Upper lobe of right lung (tissue), 1 donor: Measurements from ENCODE around the gene EPB41L2. TPM values are rescaled to one million over a fixed set of nuclear protein-coding genes. Genes with fewer than 3 reads are reported as not detected.

Experiments
- ATAC-seq: fragments of 200-7000 bp; cut with Tn5 transposase; one replicate; pipeline ENCODE4 v1.9.1; 2020; ENCODE audit warnings: mild to moderate bottlenecking, moderate library complexity
- DNase-seq: peaks from one replicate; pipeline ENCODE4 v3.0.0-alpha.2; 2020
- H3K27ac ChIP-seq: fragments of 200-600 bp; one replicate; pipeline ENCODE4 v1.8.0; 2022
- H3K27me3 ChIP-seq: fragments of 200-600 bp; one replicate; pipeline ENCODE4 v1.8.0; 2022; ENCODE audit warnings: mild to moderate bottlenecking
- H3K36me3 ChIP-seq: fragments of 200-600 bp; one replicate; pipeline ENCODE4 v1.8.0; 2022
- H3K4me1 ChIP-seq: fragments of 200-600 bp; one replicate; pipeline ENCODE4 v1.8.0; 2022
- H3K4me3 ChIP-seq: fragments of 200-600 bp; one replicate; pipeline ENCODE4 v1.8.0; 2022; ENCODE audit warnings: mild to moderate bottlenecking
- H3K9me3 ChIP-seq: fragments of 200-600 bp; one replicate; pipeline ENCODE4 v1.8.0; 2022
- intact Hi-C: fragments of 100-400 bp; cut with DNase I; formaldehyde crosslinking; loops from one replicate; pipeline ENCODE4 v1.11.0; 2022
- total RNA-seq: library from RNA; stranded (reverse); fragmentation: NEBNext Ultra II Directional; extraction: Animal tissue kit (Norgen Biotek cat#: 25700); gene quantifications from one replicate; pipeline ENCODE4 v1.2.1, GENCODE V29; 2021
- TF ChIP-seq, protein P1 (sequence below): fragments of 200-600 bp; IDR thresholded peaks from one replicate; pipeline ENCODE4 v1.8.0; 2022; ENCODE audit warnings: antibody characterized with exemption
- donor health status: DM: no; HTN: yes; CAD: no; lungs with severe emphysema.

EPB41L2 gene
- total RNA-seq, 1 donor from 2014 or later = 174 TPM

DNA sequence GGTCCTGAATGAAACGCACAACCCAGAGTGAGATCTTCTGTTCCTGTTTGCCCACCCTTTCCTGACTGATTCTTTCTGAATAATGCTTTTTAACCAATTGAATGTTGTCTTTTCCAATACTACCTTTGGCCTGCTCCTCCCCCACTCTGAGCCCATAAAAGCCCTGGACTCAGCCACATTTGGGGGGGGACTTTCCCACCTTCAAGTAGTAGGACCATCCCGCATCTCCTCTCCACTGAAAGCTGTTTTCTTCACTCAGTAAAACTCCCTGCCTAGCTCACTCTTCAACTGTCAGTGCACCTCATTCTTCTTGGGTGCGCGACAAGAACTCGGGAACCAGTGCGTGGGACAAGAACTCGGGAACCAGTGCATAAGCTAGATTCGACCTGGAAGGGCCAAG is 77.9 kb downstream of the EPB41L2 start:
- Histone ChIP-seq H3K27me3 (no peaks in the 10 kb centered on the region), H3K27ac (no peak overlapping the region), H3K36me3 (no peaks in the 10 kb centered on the region), H3K4me1 (peaks cover 11% of the 10 kb centered on the region), H3K4me3 (no peak overlapping the region), H3K9me3 (no peaks in the 10 kb centered on the region)
- ATAC-seq (no peak), DNase-seq (no peak)
- TF ChIP-seq, protein P1, sequence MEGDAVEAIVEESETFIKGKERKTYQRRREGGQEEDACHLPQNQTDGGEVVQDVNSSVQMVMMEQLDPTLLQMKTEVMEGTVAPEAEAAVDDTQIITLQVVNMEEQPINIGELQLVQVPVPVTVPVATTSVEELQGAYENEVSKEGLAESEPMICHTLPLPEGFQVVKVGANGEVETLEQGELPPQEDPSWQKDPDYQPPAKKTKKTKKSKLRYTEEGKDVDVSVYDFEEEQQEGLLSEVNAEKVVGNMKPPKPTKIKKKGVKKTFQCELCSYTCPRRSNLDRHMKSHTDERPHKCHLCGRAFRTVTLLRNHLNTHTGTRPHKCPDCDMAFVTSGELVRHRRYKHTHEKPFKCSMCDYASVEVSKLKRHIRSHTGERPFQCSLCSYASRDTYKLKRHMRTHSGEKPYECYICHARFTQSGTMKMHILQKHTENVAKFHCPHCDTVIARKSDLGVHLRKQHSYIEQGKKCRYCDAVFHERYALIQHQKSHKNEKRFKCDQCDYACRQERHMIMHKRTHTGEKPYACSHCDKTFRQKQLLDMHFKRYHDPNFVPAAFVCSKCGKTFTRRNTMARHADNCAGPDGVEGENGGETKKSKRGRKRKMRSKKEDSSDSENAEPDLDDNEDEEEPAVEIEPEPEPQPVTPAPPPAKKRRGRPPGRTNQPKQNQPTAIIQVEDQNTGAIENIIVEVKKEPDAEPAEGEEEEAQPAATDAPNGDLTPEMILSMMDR = no peak
- intact Hi-C loops = no loop called here

DNA sequence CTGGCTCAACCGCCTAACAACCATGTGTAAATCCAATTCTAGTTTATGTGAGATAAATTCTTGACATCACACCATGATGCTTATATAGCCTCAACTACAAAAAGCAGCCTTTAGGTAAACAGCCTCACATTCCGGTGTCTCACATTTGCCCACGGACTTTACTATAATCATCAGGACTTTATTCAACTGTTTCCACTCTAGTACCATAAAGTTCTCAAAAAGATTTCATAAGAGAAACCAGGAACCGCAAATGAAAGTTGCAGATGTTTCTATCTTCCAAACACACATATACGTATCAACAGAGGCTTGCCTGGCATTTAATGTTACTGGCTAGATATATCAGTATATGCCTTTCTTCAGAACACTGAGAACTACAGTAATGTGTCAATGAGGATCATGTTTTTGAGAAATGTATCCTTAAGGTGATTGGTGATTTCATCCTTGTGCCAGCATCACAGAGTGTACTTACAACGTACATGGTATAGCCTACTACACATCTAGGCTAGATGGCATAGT is 80.0 kb downstream of the EPB41L2 start:
- no peaks in the 10 kb centered on the region for H3K27me3 ChIP-seq
- ATAC-seq (no peak), DNase-seq (no peak)
- no peak overlapping the region for H3K4me3 ChIP-seq
- H3K27ac ChIP-seq = no peak overlapping the region
- TF ChIP-seq, protein P1 = no peak
- no peaks in the 10 kb centered on the region for H3K36me3 ChIP-seq
- no peaks in the 10 kb centered on the region for H3K9me3 ChIP-seq
- intact Hi-C loops = no loop called here
- peaks cover 11% of the 10 kb centered on the region for H3K4me1 ChIP-seq

DNA sequence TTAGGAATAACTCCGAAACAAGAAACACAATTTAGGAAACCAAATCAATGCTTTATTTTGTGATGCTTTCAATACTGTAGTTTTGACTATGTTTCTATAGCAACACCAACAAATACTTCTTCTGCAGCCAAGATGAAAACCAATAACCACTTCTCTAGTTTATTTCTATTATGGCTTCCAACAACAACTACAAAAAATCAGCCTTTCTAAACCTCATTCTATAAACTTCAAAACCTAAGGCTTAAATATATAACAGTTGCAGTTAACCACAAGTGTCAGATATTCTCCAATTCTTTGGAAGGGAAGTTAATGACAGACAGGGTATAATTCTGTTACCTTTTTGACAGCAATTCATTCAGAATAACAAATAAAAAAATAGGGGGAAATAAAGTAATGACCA is 80.9 kb downstream of the EPB41L2 start:
- TF ChIP-seq, protein P1 = no peak
- H3K36me3 ChIP-seq = no peaks in the 10 kb centered on the region

DNA sequence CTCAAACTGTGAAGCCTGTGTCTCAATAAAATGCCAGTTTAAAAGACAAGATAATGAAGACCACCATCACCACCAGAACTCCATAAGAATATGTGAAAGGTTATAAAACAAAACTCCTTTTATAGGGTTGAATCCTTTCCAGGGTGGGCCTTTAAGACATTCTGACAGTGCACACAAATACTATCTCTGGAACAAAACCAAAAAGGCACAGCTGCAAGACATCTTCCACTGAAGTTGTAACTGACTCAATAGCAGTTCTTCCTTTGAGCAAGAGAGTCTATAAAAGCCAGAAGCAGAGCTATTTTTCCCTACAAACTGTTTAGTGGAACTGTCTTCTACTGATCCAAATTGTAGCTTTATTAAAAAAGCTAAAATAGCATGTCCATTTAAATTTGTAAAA is 81.6 kb downstream of the EPB41L2 start:
- ATAC-seq (no peak), DNase-seq (no peak)
- Histone ChIP-seq H3K9me3 (no peaks in the 10 kb centered on the region), H3K4me3 (no peak overlapping the region), H3K27ac (no peak overlapping the region), H3K27me3 (no peaks in the 10 kb centered on the region), H3K4me1 (peaks cover 11% of the 10 kb centered on the region), H3K36me3 (no peaks in the 10 kb centered on the region)
- TF ChIP-seq, protein P1 = no peak
- intact Hi-C loops = no loop called here

More for the DNA sequence above, 80.9 kb downstream of the EPB41L2 start:
- H3K27ac ChIP-seq = no peak overlapping the region
- intact Hi-C loops = no loop called here
- H3K4me3 ChIP-seq = no peak overlapping the region
- no peaks in the 10 kb centered on the region for H3K9me3 ChIP-seq
- H3K27me3 ChIP-seq = no peaks in the 10 kb centered on the region
- no peak for DNase-seq
- ATAC-seq = no peak
- peaks cover 11% of the 10 kb centered on the region for H3K4me1 ChIP-seq

DNA sequence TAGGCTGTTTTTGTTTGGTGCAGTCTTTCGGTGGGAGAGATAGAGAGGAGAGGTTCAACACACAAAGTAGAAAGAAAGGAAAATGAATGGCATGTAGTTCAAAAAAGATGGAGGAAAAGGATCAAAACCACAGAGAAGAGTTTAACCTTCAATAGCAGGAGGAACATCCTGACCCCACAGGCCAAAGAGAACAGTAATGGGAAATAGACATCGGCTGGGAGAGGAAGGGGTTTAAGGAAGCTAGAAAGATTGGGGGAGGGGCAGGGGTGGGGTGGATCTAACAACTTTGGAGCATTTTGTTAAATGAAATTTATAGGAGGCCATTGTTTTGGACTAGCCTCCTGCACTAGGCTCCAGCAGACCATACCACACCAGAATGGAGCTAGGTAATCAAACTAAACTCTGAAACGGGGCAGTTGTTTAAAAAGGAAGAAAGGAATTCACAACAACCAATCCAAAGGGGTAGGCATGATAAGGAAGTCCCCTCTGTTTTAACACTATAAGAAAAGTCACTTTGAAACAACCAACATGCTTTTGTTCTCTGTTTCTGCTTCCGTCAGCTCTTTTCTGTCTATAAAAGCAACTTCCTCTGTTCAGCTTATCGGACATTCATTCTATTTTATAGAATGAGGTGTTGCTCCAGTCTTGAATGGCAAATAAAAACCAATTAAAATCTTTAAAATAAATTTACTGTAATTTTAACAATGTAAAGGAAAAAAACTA is 82.6 kb downstream of the EPB41L2 start:
- intact Hi-C loops = no loop called here
- no peak overlapping the region for H3K4me3 ChIP-seq
- H3K27ac ChIP-seq = no peak overlapping the region
- H3K27me3 ChIP-seq = no peaks in the 10 kb centered on the region
- TF ChIP-seq, protein P1 = no peak
- H3K4me1 ChIP-seq = peaks cover 11% of the 10 kb centered on the region
- no peaks in the 10 kb centered on the region for H3K36me3 ChIP-seq
- no peaks in the 10 kb centered on the region for H3K9me3 ChIP-seq
- ATAC-seq (no peak), DNase-seq (no peak)
